ENCODE measurements around the gene SHROOM3. TPM values are rescaled to one million over a fixed set of nuclear protein-coding genes. Genes with fewer than 3 reads are reported as not detected.
A peak's percentile ranks its signal among the peaks of the same experiment; 100 is the strongest.

The SHROOM3 gene
- total and polyA plus RNA-seq, 2 of the 13 experiments (the other 11 are each of a cell fraction or from before 2014, with no cell fraction given): 0.01 TPM; not detected in 1

GRCh38 chr4:76498550-76498949 is 63.5 kb downstream of the SHROOM3 start (continued):
- TF ChIP-seq NCOA5 (CRISPR knock-in tag; IDR thresholded peaks at IDR 0.05) (no peak), PCBP2 (optimal IDR thresholded peaks at IDR 0.05; ENCODE audit: low read depth, low read length, poor library complexity, severe bottlenecking) (no peak), NCOR1 (IDR thresholded peaks at IDR 0.05; ENCODE audit: borderline replicate concordance, low read length) (peak; percentile 36; the same call in 1 of the 2 replicates), HMG20A (CRISPR knock-in tag; IDR thresholded peaks at IDR 0.05; ENCODE audit: borderline replicate concordance) (0 out of 2 replicates have a peak, but pooled peaks have one; percentile 33), ZNF557 (CRISPR knock-in tag; IDR thresholded peaks at IDR 0.05) (no peak), ADNP (CRISPR knock-in tag; IDR thresholded peaks at IDR 0.05) (no peak), ARID5B (CRISPR knock-in tag; IDR thresholded peaks at IDR 0.05) (peak; percentile 70), FOXK2 (IDR thresholded peaks at IDR 0.05) (no peak), MXD3 (CRISPR knock-in tag; IDR thresholded peaks at IDR 0.05) (no peak), PAXIP1 (CRISPR knock-in tag; conservative IDR thresholded peaks at IDR 0.05) (peak; percentile 52), ZNF280D (CRISPR knock-in tag; IDR thresholded peaks at IDR 0.05) (no peak), SNAPC2 (CRISPR knock-in tag; IDR thresholded peaks at IDR 0.05) (no peak), MLLT10 (CRISPR knock-in tag; IDR thresholded peaks at IDR 0.05) (no peak), HDAC6 (IDR thresholded peaks at IDR 0.05; ENCODE audit: low read depth, low read length) (no peak), EZH2 (conservative IDR thresholded peaks at IDR 0.05; ENCODE audit: low read depth, low read length) (no peak), MIER2 (CRISPR knock-in tag; IDR thresholded peaks at IDR 0.05) (no peak), ZFYVE20 (CRISPR knock-in tag; IDR thresholded peaks at IDR 0.05; ENCODE audit: borderline replicate concordance, low read depth) (no peak), GATAD2A (CRISPR knock-in tag; IDR thresholded peaks at IDR 0.05) (peak; percentile 44; the same call in 1 of the 2 replicates), ZSCAN20 (CRISPR knock-in tag; IDR thresholded peaks at IDR 0.05; ENCODE audit: borderline replicate concordance) (no peak), ZNF362 (CRISPR knock-in tag; IDR thresholded peaks at IDR 0.05; ENCODE audit: borderline replicate concordance) (no peak)

Measured in HepG2 (cell line).